DMS79 treated with DMSO at 0.1 percent for 48 hours (cell line): ENCODE data around the gene SLC35C1.
"Not testable (repeated sequence)": the region's sequence is repeated elsewhere in the genome, so short reads cannot be mapped to it uniquely, and the experiment has no call there.

Source experiments
- DNase-seq: peaks from one replicate; lab custom pipeline; 2025; lab: John Stamatoyannopoulos, UW

Gene SLC35C1

GRCh38 chr11:45811109-45811435 is 6.1 kb downstream of the SLC35C1 start:
- DNase-seq = no peak

GRCh38 chr11:45811571-45812290 is 6.8 kb downstream of the SLC35C1 start:
- DNase-seq = no peak

DNA sequence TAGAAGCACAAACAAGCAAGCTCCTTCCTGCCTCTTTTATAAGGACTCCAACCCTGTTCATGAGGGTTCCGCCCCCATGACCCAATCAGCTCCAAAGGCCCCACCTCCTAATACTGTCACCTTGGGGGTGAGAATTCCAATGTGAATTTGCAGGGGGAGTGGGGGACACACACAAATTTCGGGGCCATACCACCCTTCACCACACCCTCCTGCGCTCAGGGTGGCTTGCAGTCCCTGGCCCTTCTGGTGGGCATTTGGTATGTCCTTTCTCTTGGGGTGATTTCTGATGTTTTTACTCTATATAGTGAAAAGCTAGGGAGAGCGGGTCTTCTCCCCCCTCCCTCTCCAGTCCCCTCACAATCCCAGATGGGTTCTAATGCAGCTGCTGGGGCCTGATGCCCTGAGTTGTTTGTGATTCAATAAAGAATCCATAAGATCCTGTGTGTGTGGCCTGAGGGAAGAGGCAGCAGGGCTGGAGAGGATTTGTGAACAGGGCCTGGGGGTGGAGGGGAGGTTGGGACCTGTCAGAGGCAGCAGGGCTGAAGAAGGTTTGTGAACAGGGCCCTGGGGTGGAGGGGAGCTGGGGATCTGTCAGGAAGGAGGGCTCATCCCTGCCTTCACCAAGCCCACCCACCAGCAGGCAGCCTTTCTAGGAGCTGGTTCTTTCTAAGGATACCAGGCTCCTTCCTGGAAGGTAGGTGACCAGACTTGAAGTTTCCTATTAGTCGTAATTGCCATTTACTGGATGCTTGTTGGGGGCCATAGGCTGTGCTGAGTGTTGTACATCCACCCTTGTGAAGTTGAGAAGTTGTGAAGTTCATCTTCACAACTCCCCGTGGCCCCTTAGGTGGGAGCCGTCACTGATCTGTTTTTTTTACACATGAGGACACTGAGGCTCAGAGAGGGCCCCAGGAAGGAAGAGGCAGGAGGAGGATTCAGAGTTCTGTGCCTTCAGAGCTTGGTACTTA is 7.9 kb downstream of the SLC35C1 start:
- no peak for DNase-seq

DNA sequence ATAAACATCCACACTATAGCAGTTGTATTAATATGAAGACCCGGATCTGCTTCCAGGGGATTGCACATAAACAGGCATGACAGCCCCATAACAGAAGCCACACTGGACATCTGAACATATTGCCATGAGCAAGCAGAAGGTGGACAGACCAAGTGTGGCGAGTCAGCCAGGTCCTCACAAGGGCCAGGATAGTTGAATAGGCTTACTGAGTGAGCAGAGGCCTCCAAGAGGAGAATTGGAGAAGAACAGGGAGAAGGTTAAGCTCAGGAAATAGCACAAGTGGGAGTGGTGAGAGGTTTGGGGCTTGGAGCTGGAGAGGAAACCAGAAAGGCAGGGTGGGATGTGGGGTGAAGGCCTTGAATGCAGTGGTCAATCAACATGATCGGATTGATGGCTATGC is 10.8 kb downstream of the SLC35C1 start:
- DNase-seq = no peak

DNA sequence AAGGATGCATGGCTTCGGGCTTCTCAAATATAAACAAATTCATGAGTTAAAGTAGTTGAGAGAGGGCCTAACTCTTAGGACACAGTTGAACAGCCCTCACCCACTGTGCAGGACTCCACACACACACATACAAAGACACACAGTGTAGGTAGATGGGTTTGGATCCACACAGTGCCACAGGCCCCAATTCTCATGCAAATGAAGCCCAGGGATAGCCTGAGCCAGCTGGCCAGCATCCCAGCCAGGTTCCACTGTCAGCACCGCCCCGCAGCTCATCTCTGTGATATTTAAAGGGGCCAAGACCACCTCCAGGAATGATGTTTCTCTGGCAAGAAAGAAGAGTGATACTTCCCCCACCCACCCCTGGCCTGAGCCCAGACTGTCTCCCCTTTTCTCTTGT is 11.7 kb downstream of the SLC35C1 start:
- DNase-seq = no peak

GRCh38 chr11:45817191-45817590 is 12.2 kb downstream of the SLC35C1 start:
- no peak for DNase-seq

DNA sequence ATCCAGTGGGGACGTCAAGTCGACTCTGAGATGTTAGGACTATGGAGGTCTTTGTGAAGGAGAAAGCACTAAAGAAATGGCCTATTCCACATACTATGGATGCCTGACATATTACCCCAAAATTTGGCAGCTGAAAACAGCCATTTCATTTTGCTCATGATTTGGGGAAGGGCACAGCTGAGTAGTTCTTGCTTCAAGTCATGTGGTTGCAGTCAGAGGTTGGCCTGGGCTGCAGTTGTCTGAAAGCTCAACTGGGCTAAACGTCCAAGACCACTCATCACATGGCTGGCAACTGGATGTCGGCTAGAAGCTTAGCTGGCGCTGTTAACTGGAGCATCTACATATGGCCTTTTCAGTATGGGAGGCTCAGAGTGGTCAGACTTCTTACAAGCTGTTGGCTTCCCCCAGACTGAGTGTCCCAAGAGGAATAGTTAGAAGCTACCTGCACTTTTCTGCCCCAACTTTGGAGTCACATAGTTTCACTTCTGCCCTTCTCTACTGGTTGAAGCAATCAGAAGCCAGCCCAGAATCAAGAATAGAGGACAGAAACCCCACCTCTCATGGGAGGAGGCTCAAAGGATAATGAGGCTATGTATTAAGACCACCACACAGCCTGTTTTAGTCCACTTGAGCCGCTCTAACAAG is 14.1 kb downstream of the SLC35C1 start:
- no peak for DNase-seq

- DNase-seq = no peak
These were observed 15.4 kb downstream of the SLC35C1 start for GRCh38 chr11:45820211-45820857.

- DNase-seq = not testable (repeated sequence)
These were observed 21.5 kb downstream of the SLC35C1 start for GRCh38 chr11:45826492-45826891.

GRCh38 chr11:45827123-45827522 is 22.2 kb downstream of the SLC35C1 start:
- DNase-seq = no peak

- DNase-seq = no peak
These were observed 24.0 kb downstream of the SLC35C1 start for GRCh38 chr11:45828996-45829395.

DNA sequence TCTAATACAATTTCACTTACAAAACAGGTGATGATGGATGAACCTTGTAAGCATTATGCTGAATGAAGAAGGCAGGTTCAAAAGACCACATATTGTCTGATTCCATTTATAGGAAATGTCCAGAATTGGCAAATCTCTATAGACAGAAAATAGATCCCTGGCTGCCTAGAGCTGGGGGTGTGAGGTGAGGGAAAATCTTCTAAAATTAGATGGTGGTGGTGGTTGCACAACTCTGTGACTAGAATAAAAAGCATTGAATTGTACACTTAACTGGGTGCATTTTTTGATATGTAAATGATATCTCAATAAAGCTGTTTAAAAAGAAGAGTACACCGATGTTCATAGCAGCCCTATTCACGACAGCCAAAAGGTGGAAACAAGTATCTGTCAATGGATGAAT is 25.6 kb downstream of the SLC35C1 start:
- DNase-seq = no peak

GRCh38 chr11:45832811-45833441 is 28.0 kb downstream of the SLC35C1 start:
- DNase-seq = no peak

DNA sequence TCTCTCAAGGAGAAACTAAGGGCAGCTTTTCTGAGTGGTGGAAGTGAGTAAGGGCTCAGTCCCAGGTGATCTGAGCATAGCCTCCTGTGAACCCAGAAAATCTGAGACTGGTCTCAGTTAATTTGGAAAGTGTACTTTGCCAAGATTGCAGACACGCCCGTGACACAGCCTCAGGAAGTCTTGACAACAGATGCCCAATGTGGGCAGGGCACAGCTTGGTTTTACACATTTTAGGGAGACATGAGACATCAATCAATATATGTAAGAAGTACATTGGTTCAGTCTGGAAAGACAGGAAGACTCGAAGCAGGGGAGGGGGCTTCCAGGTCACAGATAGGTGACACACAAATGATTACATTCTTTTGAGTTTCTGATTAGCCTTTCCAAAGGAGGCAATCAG is 28.8 kb downstream of the SLC35C1 start:
- no peak for DNase-seq

GRCh38 chr11:45834298-45834756 is 29.4 kb downstream of the SLC35C1 start:
- no peak for DNase-seq

DNA sequence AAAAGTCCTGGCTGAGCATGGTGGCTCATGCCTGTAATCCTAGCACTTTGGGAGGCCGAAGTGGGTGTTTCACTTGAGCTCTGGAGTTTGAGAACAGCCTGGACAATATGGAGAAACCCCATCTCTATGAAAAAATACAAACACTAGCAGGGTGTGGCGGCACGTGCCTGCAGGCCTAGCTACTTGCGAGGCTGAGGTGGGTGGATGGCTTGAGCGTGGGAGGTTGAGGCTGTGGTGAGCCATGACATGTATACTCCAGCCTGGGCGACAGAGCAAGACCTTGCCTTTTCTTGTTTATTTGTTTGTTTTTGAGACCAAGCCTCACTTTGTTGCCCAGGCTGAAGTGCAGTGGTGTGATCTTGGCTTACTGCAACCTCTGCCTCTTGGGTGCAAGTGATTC is 34.3 kb downstream of the SLC35C1 start:
- DNase-seq = no peak

GRCh38 chr11:45840251-45840650 is 35.3 kb downstream of the SLC35C1 start:
- DNase-seq = not testable (repeated sequence)

- DNase-seq = peak; percentile 88
These were observed 38.4 kb downstream of the SLC35C1 start for GRCh38 chr11:45843158-45843924.

DNA sequence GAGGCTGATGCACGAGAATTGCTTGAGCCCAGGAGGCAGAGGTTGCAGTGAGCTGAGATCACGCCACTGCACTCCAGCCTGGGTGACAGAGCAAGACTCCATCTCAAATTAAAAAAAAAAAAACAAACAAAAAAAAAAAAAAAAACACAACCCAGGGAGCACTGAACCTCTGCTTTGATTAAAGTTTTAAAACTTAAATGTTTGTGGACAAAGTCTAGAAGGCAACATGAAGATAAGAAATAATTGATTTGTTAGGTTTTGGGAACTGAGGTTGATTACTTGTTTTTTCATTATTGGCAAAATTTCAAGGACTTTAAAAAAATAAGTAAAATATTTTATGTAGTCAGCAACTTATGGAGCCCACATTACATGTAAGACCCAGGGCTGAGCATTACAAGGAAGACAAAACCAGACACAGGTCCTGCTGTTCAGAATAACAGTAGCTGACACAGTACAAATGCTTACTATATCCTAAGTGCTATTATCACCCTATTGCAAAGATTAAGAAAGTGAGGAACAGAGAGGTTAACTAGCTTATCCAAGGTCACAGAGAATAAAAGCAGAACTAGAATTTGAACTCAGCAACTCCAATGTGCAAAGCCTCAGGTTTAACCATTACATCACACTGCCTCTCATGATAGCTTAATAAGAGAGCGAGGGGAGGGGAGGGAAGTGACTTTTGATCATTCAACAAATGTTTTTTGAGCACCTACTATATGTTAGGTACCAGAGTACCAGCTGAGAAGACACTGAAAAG is 40.1 kb downstream of the SLC35C1 start:
- DNase-seq = no peak

DNA sequence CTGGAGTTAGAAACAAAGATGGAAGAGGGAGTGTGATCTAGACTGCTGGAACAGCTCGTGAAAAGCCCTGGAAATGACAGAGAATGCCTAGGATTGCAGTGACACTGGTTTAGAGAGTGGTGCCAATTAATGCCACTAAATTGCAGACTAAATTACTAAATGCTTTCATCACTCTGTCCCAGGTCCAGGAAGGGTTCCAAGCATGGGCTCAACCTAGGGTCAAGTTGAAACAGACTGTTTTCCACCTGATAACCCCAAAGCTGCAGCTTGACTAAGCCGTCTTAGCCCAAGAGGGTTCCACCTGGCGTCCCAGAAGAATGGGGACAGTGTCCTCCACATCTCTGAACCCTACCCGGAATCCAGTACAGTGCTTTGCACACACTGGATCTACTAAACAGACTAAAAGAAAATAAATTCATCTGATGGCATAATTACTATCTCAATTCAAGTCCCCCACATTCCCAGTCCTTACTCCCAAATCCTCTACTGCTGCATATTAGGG is 41.3 kb downstream of the SLC35C1 start:
- DNase-seq = no peak
